ENCODE data around the gene SPATA19.
"Not testable (repeated sequence)": the region's sequence is repeated elsewhere in the genome, so short reads cannot be mapped to it uniquely, and the experiment has no call there.

The SPATA19 gene

DNA sequence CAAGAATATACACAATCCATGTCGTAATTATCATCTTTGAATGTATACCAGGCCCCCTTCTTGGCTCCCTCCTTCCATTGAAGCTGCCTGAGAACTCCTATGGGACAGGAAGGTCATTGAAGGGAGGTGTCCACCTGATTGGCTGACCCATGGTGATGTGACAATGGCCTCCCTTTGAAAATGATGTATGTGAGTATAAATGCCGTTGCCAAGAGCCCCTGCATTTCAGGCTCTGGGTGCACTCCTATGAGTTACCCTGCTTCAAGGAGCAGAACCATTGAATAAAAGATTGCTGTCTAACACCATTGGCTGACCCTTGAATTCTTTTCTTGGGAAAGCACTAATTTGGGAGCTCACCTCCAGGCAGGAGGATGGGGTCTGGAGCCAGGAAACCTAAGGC lies at the start of gene SPATA19:
TSS of gene SPATA19 (minus strand) at position 101 of the 400 bp plus-strand sequence. CDS start at position 34, 67 bp downstream.
- DNase-seq, result no peak

DNA sequence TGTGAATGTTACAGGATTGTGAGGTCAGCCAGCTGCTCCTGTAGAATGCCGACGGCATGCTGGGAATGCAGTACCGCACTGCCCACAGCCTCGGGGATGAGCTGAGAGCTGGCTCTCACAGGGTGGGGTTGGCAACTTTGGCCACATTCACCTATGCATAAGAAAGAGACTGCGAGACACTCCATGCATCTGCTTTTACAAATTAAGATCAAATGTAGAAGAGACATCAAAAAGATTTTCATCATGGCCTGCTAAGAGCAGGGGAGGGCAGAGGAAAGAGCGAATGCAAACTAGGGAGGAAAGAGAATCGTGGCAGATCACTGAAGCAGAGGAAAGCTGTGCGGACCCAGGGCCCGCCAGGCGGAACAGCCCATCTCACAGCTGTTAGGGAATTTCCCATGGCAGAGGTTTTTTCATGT lies 49.8 kb upstream of the SPATA19 start:
- no peak for DNase-seq

- DNase-seq, result peak; percentile 40
Observed at GRCh38 chr11:133893381-133893780, 48.1 kb upstream of the SPATA19 start.

GRCh38 chr11:133892584-133893380 lies 47.5 kb upstream of the SPATA19 start:
- peak; percentile 46 for DNase-seq

- DNase-seq, result no peak
Observed at GRCh38 chr11:133892126-133892525, 46.8 kb upstream of the SPATA19 start.

DNA sequence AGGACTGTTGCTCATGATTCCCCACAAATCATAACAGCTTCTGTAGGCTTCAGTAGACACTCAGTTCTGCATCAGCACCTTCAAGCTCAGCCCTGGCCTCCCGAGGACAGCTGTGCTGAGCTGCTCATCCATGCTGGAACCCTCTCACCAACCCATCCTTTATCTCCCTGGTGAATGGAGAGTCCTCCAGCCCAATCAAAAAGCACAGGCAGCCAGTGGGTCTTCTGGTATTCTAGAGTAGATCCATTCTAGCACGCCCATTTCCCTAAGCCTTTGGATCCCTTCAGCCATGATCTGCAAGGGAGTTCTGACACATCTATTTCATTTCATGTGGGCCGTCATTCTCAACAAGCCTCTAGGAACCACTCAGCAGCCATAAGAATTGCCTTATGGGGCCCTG lies 44.6 kb upstream of the SPATA19 start:
- peak; percentile 24 for DNase-seq

GRCh38 chr11:133889188-133889587 lies 43.9 kb upstream of the SPATA19 start:
- DNase-seq, result no peak

DNA sequence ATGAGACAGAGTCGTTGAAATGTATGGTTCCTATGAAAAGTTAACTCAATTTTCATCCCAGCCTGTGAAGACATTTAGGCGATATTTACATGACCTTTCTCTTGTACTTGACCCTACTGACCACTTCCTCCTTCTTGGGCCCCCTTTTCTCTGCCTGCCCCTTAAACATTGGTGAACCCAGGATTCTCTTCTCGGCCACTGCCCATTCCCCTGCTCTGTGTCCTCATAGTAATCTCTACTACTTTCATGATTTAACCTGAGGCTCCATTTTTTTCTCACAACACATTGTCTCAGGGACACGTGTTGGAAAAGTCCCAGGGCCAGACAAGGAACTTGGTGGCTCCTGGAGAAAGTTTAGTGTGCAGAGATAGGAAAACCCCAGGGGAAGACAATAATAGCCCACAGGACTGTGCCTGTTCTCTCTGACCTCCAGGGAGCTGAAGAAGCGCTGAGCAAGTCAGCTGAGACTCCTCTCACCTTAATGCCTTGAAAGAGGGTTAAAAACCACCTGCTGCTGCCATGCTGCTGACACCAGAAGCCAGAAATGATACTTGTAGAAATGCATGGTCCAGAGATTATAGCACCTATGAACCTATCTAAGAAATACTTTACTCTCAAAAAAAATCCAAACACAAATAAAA lies 42.5 kb upstream of the SPATA19 start:
- no peak for DNase-seq

DNA sequence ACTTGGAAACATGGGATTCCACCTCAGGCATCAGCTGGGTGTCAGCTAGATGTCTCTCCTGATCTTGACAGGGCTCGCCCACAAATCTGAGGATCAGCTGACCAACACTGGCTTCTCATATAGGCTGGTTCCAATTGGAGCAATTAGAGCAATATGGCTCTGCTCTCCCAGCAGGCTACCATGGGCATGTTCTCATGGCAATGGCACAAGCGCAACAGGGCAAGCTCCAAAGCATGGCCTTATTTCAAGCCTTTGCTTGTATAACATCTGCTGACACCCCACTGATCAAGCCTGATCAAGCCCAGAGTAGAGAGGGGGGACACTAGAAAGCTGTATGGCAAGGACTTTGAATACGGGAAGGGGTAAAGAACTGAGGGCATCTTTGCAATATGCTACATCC lies 40.7 kb upstream of the SPATA19 start:
- DNase-seq, result no peak

- DNase-seq, result no peak
Observed at GRCh38 chr11:133872160-133872559, 26.8 kb upstream of the SPATA19 start.

DNA sequence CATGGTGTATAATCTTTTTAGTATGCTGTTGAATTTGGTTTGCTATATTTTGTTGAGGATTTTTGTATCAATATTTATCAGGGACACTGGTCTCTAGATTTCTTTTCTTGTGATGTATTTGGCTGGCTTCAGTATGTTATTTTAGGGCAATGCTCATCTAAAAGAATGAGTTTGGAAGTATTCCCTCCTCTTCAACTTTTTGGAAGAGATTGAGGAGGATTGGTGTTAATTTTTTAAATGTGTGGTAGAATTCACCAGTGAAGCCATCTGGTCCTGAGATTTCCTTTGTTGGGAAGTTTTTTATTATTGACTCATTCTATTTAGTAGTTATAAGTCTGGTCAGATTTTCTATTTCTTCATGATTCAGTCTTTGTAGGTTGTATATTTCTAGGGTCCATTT lies 22.1 kb upstream of the SPATA19 start:
- no peak for DNase-seq

GRCh38 chr11:133865466-133865865 lies 20.2 kb upstream of the SPATA19 start:
- no peak for DNase-seq

GRCh38 chr11:133864756-133865155 lies 19.4 kb upstream of the SPATA19 start:
- DNase-seq, result no peak

- no peak for DNase-seq
Observed at GRCh38 chr11:133860151-133860550, 14.8 kb upstream of the SPATA19 start.

GRCh38 chr11:133854330-133854960 lies 9.1 kb upstream of the SPATA19 start:
- not testable (repeated sequence) for DNase-seq

DNA sequence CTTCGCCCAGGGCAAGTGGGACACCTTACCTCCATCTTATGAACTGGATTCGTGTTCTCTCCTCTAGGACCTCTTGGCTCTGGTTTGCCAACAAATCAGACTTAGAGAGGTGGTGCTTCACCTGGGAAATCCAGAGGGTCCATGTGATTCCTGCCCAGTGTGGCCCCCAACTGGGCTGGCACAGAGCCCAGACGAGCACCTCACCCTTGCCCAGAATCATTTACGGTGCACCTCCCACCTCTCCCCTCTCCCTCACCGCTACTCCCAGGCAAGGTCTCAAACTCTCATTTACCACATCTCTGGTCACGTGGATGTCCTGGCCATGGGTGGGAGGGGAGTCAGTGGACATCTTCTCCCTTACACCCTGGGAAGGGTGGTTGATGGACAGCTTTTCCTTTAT lies 1.1 kb downstream of the SPATA19 start:
- no peak for DNase-seq

- DNase-seq, result no peak
Observed at GRCh38 chr11:133843454-133843987, 1.8 kb downstream of the SPATA19 start.

- DNase-seq, result no peak
Observed at GRCh38 chr11:133842730-133843129, 2.6 kb downstream of the SPATA19 start.

DNA sequence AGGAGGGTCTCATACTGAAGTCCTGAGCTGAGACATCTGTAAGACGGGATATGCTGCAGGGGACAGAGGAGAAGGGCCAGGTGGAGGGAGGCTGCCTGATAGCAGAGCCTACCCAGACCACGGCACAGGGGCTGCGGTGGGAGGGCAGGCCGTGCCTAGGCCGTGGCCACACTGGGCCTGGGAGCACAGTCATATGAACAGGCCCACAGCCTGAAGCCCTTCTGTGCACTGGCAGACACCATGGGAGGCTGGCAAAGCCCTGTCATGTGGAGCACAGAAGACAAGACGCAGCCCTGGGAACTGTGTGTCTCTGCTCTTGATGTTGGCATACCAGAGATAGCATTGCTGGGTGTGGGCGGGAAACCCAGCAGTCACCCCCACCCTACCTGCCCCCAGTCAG lies 3.3 kb downstream of the SPATA19 start:
- DNase-seq, result no peak

GRCh38 chr11:133841279-133842043 lies 3.9 kb downstream of the SPATA19 start:
- DNase-seq, result no peak

- no peak for DNase-seq
Observed at GRCh38 chr11:133840479-133840941, 4.8 kb downstream of the SPATA19 start.
